PC-9 (cell line): ENCODE data around the gene PCNX1.

Source experiments
- CTCF ChIP-seq: fragments of 200-600 bp; sonication (generic); conservative IDR thresholded peaks from 2 replicates; pipeline ENCODE4 v1.6.1; 2017; ENCODE audit warnings: mixed run types, antibody characterized with exemption, mild to moderate bottlenecking, moderate library complexity
- EZH2 ChIP-seq: fragments of 200-600 bp; sonication (generic); IDR thresholded peaks from 2 replicates; pipeline ENCODE4 v1.8.0; 2017; ENCODE audit warnings: antibody characterized with exemption, low read depth

GRCh38 chr14:71105177-71105576 lies 197.9 kb downstream of the PCNX1 start:
- no peak for TF ChIP-seq CTCF
- no peak for TF ChIP-seq EZH2
